ENCODE measurements around the gene RAB1A. TPM values are rescaled to one million over a fixed set of nuclear protein-coding genes. Genes with fewer than 3 reads are reported as not detected.

The RAB1A gene
- total RNA-seq, 1 donor from 2014 or later: 46.4 TPM

DNA sequence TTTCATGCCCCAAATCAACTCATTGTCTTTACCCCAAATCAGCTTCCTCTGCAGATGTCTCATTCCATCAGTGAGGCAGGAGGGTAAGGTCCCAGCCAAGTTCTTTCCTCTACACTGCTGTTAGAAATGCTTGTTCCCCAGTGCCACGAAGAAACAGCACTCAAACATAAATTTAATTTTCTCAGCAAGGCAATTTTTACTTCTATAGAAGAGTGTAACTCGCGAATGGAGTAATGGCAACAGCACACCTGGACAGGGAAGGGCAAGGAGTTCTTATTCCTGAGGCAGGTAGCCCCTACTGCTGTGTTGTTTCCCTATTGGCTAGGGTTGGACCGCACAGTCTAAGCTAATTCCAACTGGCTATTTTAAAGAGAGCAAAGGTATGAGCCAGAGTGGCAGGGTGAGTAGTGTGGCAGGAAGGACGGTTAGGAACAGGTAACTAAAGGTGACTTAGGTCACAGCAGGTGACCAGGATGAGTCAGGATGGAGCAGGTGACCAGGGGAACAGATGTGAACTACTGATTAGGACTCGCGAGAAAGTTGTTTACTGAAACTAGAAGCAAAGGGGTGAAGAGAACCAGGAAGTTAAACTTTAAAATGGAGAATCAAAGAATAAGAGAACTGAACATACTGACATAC lies 85.7 kb downstream of the RAB1A start:
- Mint-ChIP-seq H3K4me3 (no peak overlapping the region), H3K9me3 (peaks cover 11% of the 10 kb centered on the region), H3K4me1 (peaks cover 14% of the 10 kb centered on the region), H3K27ac (peak overlapping the region; percentile 24), H3K36me3 (ENCODE audit: low read depth) (peaks cover 68% of the 10 kb centered on the region), H3K27me3 (no peaks in the 10 kb centered on the region)
- ATAC-seq (ENCODE audit: low read depth) (no peak), DNase-seq (no peak)
- intact Hi-C loops (cut with micrococcal nuclease): no loop called here
- CTCF ChIA-PET: interaction anchor here (0.8 to 14.3 kb wide), 3 partner anchors 12 to 128 kb away, joined by 4 to 186 read pairs (median 4); partner anchors contain the start of gene CEP68
- TF ChIP-seq, protein P1, sequence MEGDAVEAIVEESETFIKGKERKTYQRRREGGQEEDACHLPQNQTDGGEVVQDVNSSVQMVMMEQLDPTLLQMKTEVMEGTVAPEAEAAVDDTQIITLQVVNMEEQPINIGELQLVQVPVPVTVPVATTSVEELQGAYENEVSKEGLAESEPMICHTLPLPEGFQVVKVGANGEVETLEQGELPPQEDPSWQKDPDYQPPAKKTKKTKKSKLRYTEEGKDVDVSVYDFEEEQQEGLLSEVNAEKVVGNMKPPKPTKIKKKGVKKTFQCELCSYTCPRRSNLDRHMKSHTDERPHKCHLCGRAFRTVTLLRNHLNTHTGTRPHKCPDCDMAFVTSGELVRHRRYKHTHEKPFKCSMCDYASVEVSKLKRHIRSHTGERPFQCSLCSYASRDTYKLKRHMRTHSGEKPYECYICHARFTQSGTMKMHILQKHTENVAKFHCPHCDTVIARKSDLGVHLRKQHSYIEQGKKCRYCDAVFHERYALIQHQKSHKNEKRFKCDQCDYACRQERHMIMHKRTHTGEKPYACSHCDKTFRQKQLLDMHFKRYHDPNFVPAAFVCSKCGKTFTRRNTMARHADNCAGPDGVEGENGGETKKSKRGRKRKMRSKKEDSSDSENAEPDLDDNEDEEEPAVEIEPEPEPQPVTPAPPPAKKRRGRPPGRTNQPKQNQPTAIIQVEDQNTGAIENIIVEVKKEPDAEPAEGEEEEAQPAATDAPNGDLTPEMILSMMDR (IDR thresholded peaks at IDR 0.05): no peak
- POLR2A ChIA-PET: interaction anchor here (1.5 kb wide), 1 partner anchor 12 kb away, joined by 5 read pairs; the partner anchor contains the start of gene CEP68

DNA sequence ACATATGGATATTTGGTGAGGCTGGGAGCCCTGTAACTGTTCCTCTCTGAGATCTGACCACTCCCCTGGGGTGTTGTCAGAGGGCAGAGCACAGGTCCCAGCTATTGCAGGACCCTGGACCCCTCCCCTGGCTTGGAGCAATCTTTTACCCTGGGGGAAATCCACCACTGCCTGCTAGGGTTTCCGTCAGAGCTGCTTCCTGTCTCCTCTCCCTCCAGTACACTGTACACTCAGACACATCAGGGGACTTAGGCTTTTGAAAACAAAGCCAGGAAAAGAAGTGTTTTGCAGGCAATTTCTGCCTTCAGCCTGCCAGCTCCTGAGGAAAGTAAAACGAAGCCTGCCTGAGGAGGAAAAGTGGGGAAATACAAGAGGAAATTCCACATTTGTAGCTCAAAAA lies 86.9 kb downstream of the RAB1A start:
- TF ChIP-seq, protein P1 (IDR thresholded peaks at IDR 0.05): no peak
- H3K27ac Mint-ChIP-seq: peak overlapping the region; percentile 53
- H3K4me1 Mint-ChIP-seq: peaks cover 11% of the 10 kb centered on the region
- intact Hi-C loops (cut with micrococcal nuclease): no loop called here
- DNase-seq (no peak), ATAC-seq (ENCODE audit: low read depth) (no peak)
- H3K9me3 Mint-ChIP-seq: peaks cover 11% of the 10 kb centered on the region
- H3K36me3 Mint-ChIP-seq (ENCODE audit: low read depth): peaks cover 67% of the 10 kb centered on the region
- no peaks in the 10 kb centered on the region for H3K27me3 Mint-ChIP-seq
- no peak overlapping the region for H3K4me3 Mint-ChIP-seq
- CTCF ChIA-PET: interaction anchor here (1.0 to 14.3 kb wide), 5 partner anchors 10 to 555 kb away, joined by 3 to 186 read pairs (median 3); partner anchors contain the start of gene CEP68
- POLR2A ChIA-PET: interaction anchor here (1.0 to 1.5 kb wide), 3 partner anchors 10 to 25 kb away, joined by 3 to 5 read pairs (median 4); partner anchors contain the start of gene CEP68

DNA sequence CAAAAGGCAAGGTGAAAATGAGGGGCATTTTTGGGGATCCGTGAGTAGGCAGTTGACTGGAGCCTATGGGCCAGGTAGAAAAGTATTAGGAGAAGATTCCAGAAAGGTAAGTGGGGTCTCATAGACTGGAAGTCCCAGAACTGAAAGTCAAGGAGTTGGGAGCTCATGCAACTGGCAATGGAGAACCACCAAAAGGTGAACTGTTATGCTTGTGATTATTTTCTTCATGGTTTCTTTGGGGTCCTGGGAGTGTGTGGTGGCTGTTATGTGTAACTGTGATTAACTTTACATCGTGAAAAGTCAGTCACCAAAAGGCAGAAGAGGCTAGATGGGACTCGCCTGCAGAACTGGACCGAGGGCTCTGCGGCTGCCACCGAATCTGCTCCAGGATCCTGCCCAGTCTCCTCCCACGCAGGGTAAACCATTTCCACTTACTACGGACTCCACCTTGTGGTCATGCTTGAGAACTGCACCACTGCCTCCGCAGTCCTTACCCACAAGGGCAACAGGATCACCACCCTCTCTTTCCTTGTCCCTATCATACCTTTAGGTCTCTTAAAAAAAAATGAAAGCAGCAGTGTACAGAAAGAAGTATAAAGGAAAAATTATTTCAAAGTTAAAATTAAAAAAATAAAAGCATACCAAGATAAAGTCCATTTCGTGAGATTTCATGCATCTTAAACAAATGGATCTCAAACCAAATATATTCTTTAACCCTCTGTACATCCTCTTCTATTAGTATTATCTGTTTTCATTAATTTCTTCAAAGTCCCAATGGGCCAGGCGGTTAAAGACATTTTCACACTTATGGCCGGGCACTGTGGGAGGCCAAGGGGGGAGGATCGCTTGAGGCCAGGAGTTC lies 89.3 kb downstream of the RAB1A start:
- Mint-ChIP-seq H3K27ac (peak overlapping the region; percentile 20), H3K4me3 (no peak overlapping the region), H3K36me3 (ENCODE audit: low read depth) (peaks cover 60% of the 10 kb centered on the region), H3K9me3 (peaks cover 11% of the 10 kb centered on the region), H3K27me3 (no peaks in the 10 kb centered on the region), H3K4me1 (peaks cover 11% of the 10 kb centered on the region)
- intact Hi-C loops (cut with micrococcal nuclease): loop anchor here (1.0 to 2.0 kb wide), 7 partner anchors 9 to 532 kb away; partner anchors contain the start of gene SLC1A4
- ATAC-seq (ENCODE audit: low read depth) (peak; percentile 99), DNase-seq (peak; percentile 59)
- ChIA-PET POLR2A (interaction anchor here (0.7 to 1.0 kb wide), 3 partner anchors 9 to 447 kb away, joined by 3 to 4 read pairs (median 4); no protein-coding TSS in a partner anchor), CTCF (interaction anchor here (0.7 to 14.3 kb wide), 9 partner anchors 9 to 715 kb away, joined by 3 to 186 read pairs (median 4); no protein-coding TSS in a partner anchor)
- TF ChIP-seq, protein P1 (IDR thresholded peaks at IDR 0.05): peak; percentile 55

DNA sequence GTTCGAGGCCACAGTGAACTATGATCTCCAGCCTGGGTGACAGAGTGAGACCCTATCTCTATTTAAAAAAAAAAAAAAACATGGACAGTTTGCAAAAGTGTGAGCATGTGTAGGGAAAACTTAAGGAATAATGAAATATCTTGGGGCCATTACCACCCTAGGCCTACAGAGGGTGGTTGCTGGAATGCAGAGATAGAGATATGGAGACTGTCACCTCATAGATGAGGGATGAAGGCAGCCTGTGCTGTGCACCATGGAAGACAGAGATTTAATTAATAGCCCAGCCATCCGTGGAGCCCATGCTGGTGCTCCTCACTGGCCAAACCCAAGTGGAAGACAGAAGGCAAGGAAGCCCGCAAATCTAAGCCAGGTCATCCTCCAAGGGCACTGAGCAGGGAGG lies 90.3 kb downstream of the RAB1A start:
- ChIA-PET CTCF (interaction anchor here (0.7 to 14.3 kb wide), 5 partner anchors 8 to 123 kb away, joined by 3 to 186 read pairs (median 3); no protein-coding TSS in a partner anchor), POLR2A (interaction anchor here (0.8 kb wide), 1 partner anchor 8 kb away, joined by 3 read pairs; no protein-coding TSS in a partner anchor)
- TF ChIP-seq, protein P1 (IDR thresholded peaks at IDR 0.05): no peak
- Mint-ChIP-seq H3K27ac (peak overlapping the region; percentile 2), H3K9me3 (peaks cover 8% of the 10 kb centered on the region), H3K36me3 (ENCODE audit: low read depth) (peaks cover 57% of the 10 kb centered on the region), H3K4me3 (no peak overlapping the region), H3K4me1 (peaks cover 11% of the 10 kb centered on the region), H3K27me3 (no peaks in the 10 kb centered on the region)
- no peak for DNase-seq
- intact Hi-C loops (cut with micrococcal nuclease): loop anchor here (1.0 to 2.0 kb wide), 7 partner anchors 8 to 533 kb away; partner anchors contain the start of gene SLC1A4
- no peak for ATAC-seq (ENCODE audit: low read depth)
